OCI-M2 (cell line): ENCODE data around the gene CDRT15.
"Not testable (repeated sequence)": the region's sequence is repeated elsewhere in the genome, so short reads cannot be mapped to it uniquely, and the experiment has no call there.

Source experiments
- DNase-seq: peaks from one replicate; lab custom pipeline; 2025; ENCODE audit not compliant: unreplicated experiment; lab: John Stamatoyannopoulos, UW

Gene CDRT15

DNA sequence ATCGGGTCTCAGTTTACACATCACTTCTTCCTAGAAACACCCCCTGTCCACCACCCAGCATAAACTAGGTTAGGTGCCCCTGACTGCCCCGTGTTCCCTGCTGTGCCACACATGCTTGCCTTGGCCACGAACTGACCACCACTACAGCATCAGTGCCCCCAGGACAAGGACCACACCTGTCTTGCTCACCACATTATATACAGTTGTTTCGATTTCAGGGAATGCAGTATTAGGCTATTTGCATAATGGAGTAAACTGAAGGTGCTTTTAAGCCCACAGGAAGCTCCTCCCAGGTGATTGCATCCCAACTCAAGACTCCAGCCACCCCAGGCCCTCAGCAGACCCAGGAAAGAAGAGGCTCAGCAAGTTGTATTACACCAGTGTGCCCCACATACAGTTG lies 50.2 kb downstream of the CDRT15 start:
- not testable (repeated sequence) for DNase-seq
